Fibroblast of lung (primary cell): ENCODE results near the gene EGLN2.

ENCODE experiments used
- EZH2 ChIP-seq: IDR thresholded peaks from 2 replicates; pipeline ENCODE4 v1.5.1; 2012; ENCODE audit warnings: low read length, control low read depth, mild to moderate bottlenecking; ENCODE audit errors: missing control alignments
- TF ChIP-seq, protein P1 (sequence below), 2 donors: IDR thresholded peaks in 1 of 2; conservative IDR thresholded peaks in 1 of 2; 1 replicate in 1 of 2; 2 replicates in 1 of 2; pipeline ENCODE4 v1.5.1; 2011 to 2012; ENCODE audit warnings: low read length in 2 of 2, control low read depth in 1 of 2, inconsistent platforms in 1 of 2, low read depth in 1 of 2, mild to moderate bottlenecking in 1 of 2

DNA sequence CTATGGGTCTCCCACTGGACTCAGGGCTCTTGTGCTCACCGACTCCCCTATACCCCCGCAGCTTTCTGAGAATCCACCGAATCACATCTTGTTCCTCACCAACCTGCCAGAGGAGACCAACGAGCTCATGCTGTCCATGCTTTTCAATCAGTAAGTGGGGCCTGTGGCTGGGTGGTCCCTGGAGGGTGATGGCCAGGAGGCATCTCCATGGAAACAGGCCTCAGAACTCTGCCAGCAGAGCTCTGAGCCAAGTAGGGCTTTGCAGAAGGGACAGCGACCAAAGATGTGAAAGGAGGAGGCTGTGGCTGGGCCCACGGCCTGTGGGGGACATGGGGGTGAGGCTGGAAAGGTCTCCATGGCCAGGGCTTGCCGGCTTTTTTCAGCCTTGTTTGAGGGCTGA, 35.5 kb upstream of the EGLN2 start:
- TF ChIP-seq, protein P1, sequence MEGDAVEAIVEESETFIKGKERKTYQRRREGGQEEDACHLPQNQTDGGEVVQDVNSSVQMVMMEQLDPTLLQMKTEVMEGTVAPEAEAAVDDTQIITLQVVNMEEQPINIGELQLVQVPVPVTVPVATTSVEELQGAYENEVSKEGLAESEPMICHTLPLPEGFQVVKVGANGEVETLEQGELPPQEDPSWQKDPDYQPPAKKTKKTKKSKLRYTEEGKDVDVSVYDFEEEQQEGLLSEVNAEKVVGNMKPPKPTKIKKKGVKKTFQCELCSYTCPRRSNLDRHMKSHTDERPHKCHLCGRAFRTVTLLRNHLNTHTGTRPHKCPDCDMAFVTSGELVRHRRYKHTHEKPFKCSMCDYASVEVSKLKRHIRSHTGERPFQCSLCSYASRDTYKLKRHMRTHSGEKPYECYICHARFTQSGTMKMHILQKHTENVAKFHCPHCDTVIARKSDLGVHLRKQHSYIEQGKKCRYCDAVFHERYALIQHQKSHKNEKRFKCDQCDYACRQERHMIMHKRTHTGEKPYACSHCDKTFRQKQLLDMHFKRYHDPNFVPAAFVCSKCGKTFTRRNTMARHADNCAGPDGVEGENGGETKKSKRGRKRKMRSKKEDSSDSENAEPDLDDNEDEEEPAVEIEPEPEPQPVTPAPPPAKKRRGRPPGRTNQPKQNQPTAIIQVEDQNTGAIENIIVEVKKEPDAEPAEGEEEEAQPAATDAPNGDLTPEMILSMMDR (conservative IDR thresholded peaks at IDR 0.05 in 1 of 2, IDR thresholded peaks at IDR 0.05 in 1 of 2; ENCODE audit: low read depth in 1 of 2, low read length in 2 of 2): no peak
- no peak for TF ChIP-seq EZH2
